Adipocyte (in vitro differentiated cells): Measurements from ENCODE around the gene RSBN1L.
"Not testable (repeated sequence)": the region's sequence is repeated elsewhere in the genome, so short reads cannot be mapped to it uniquely, and the experiment has no call there.

ENCODE experiments used
- DNase-seq: peaks from one replicate; pipeline ENCODE4 v3.0.0-alpha.2; 2015; ENCODE audit warnings: low read depth
- H3K27me3 ChIP-seq: replicated peaks from 2 replicates; pipeline ENCODE4 v1.7.0; 2013; ENCODE audit warnings: mild to moderate bottlenecking, low read length, moderate library complexity; ENCODE audit not compliant: control insufficient read depth, insufficient read depth
- H3K36me3 ChIP-seq: 2 replicates; pipeline ENCODE4 v1.7.0; 2013; ENCODE audit warnings: low read length, mild to moderate bottlenecking, moderate library complexity; ENCODE audit not compliant: control insufficient read depth, insufficient read depth, severe bottlenecking
- H3K4me1 ChIP-seq: 2 replicates; pipeline ENCODE4 v1.7.0; 2013; ENCODE audit warnings: mild to moderate bottlenecking, low read length, moderate library complexity; ENCODE audit not compliant: control insufficient read depth, insufficient read depth
- H3K4me3 ChIP-seq: 2 replicates; pipeline ENCODE4 v1.7.0; 2013; ENCODE audit warnings: mild to moderate bottlenecking, low read length, moderate library complexity
- H3K9ac ChIP-seq: 2 replicates; pipeline ENCODE4 v1.7.0; 2013; ENCODE audit warnings: mild to moderate bottlenecking, low read length, moderate library complexity
- H3K9me3 ChIP-seq: 2 replicates; pipeline ENCODE4 v1.7.0; 2013; ENCODE audit warnings: mild to moderate bottlenecking, low read length, moderate library complexity; ENCODE audit not compliant: control insufficient read depth

The RSBN1L gene

DNA sequence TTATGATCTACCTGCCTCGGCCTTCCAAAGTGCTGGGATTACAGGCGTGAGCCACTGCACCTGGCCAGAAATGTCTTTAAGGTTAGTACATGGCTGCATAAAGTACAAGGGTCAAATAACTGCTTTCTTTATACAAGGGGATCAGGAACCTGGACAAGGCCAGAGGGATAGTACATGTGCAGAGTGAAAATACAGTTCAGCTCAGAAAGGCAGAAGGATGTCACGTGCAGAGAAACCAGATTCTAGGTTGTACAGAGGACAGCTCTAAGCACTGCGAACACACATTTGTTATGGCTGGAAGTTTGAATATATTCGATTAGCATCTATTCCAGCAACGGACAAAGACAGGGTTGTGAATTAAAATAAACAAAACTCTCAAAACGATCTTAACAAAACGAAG is 6.0 kb upstream of the RSBN1L start:
- H3K9ac ChIP-seq = no peak overlapping the region
- H3K27me3 ChIP-seq = no peaks in the 10 kb centered on the region
- no peaks in the 10 kb centered on the region for H3K9me3 ChIP-seq
- peaks cover 30% of the 10 kb centered on the region for H3K4me1 ChIP-seq
- H3K4me3 ChIP-seq = no peak overlapping the region
- H3K36me3 ChIP-seq = no peaks in the 10 kb centered on the region
- no peak for DNase-seq

GRCh38 chr7:77691892-77692491 is 4.3 kb upstream of the RSBN1L start:
- no peaks in the 10 kb centered on the region for H3K9me3 ChIP-seq
- H3K9ac ChIP-seq = no peak overlapping the region
- peaks cover 16% of the 10 kb centered on the region for H3K4me1 ChIP-seq
- H3K4me3 ChIP-seq = no peak overlapping the region
- DNase-seq = no peak
- no peaks in the 10 kb centered on the region for H3K27me3 ChIP-seq
- no peaks in the 10 kb centered on the region for H3K36me3 ChIP-seq

- Histone ChIP-seq H3K36me3 (no peaks in the 10 kb centered on the region), H3K9me3 (no peaks in the 10 kb centered on the region), H3K4me1 (peaks cover 20% of the 10 kb centered on the region), H3K27me3 (no peaks in the 10 kb centered on the region), H3K4me3 (peak overlapping the region; percentile 66), H3K9ac (no peak overlapping the region)
- DNase-seq = no peak
Observed at GRCh38 chr7:77693830-77694583, 2.3 kb upstream of the RSBN1L start.

DNA sequence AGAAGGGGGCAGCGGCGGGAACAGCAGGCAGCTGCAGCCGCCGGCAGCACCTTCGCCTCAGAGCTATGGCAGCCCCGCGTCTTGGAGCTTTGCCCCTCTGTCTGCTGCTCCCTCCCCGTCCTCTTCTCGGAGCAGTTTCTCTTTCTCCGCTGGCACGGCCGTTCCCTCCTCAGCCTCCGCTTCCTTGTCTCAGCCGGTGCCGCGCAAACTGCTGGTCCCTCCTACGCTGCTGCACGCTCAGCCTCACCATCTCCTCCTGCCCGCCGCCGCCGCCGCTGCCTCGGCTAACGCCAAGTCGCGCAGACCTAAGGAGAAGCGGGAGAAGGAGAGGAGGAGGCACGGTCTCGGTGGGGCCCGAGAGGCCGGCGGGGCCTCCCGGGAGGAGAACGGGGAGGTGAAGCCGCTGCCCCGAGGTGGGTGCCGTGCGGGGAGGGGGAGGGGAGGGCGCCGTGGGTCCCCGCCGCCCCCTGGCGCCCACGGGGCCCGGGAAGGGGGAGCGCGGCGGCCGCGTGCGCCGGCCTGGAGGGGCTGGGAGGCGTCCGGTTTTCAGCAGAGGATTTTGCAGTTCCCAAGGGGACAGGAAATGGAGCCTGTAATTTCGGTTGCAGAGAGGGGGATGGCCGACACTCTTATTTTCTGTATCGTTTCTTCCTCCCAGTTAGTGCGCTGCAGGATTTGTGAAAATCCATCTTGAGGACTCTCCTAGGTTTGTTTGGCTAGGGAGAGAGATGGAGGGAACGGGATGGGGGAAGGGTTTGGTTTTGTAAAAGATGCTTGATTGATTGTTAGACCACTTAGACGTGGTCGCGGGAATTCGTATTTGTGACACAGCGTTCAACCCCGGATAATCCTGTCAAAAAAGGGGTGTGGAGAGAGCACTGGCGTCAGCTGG is 630 bp downstream of the RSBN1L start:
- H3K27me3 ChIP-seq = no peaks in the 10 kb centered on the region
- H3K4me1 ChIP-seq = peaks cover 28% of the 10 kb centered on the region
- H3K9ac ChIP-seq = peak overlapping the region; percentile 99
- peak; percentile 79 for DNase-seq
- peak overlapping the region; percentile 96 for H3K4me3 ChIP-seq
- no peaks in the 10 kb centered on the region for H3K9me3 ChIP-seq
- no peaks in the 10 kb centered on the region for H3K36me3 ChIP-seq

- H3K27me3 ChIP-seq = no peaks in the 10 kb centered on the region
- H3K36me3 ChIP-seq = no peaks in the 10 kb centered on the region
- DNase-seq = peak; percentile 77
Observed at GRCh38 chr7:77697535-77697831, 1.2 kb downstream of the RSBN1L start.

DNA sequence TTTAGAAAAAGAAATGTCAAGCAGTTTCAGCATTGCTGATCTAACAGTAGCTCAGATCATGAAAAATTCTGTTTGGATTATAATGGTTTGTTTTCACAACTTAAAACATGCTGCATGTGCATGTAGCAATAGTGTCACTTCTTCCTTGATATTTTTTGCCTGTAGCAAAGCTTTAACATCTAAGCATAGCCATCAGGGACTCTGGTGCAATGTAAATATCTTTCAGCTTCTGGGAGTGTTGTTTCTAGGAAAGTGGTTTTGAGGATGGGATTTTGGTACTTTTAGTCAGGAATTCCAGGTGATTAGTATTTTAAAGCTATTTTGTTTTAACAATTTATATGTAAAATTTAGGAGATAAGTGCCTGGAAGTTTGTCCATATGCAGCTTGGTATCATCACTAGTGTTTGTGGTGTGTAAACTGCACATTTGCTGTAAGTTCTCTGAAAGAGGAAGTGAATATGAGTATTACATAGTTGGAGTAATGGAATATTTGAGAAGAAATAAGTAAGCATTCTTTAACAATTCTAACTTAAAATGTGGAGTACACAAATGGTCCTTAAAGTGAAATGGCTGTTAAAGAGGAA is 1.9 kb downstream of the RSBN1L start:
- H3K4me3 ChIP-seq = peak overlapping the region; percentile 96
- H3K9me3 ChIP-seq = no peaks in the 10 kb centered on the region
- H3K36me3 ChIP-seq = no peaks in the 10 kb centered on the region
- H3K27me3 ChIP-seq = no peaks in the 10 kb centered on the region
- peak; percentile 32 for DNase-seq
- H3K9ac ChIP-seq = peak overlapping the region; percentile 99
- peaks cover 31% of the 10 kb centered on the region for H3K4me1 ChIP-seq

More at GRCh38 chr7:77697535-77697831, 1.2 kb downstream of the RSBN1L start:
- H3K4me3 ChIP-seq = peak overlapping the region; percentile 96
- H3K9ac ChIP-seq = peak overlapping the region; percentile 99
- H3K4me1 ChIP-seq = peaks cover 31% of the 10 kb centered on the region
- no peaks in the 10 kb centered on the region for H3K9me3 ChIP-seq

DNA sequence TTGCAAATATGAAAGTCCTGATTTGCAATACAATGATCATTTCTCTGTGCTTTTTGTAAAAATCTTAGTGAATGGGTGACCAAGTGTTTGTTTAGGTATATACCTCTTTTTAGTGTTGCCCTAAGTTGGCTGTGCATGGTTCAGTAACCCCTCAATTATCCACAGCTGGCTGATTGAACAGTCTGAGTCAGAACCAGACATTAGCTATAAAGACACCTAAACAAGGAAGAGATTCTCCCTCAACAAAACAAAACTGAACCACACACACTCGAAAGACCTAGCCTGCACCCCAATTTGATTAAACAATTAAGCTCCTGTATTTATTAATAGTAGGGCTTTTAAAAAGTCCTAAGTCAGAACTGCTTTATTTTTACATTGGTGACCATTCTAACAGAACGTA is 2.8 kb downstream of the RSBN1L start:
- DNase-seq = no peak
- Histone ChIP-seq H3K4me1 (peaks cover 24% of the 10 kb centered on the region), H3K9me3 (no peaks in the 10 kb centered on the region), H3K36me3 (no peaks in the 10 kb centered on the region), H3K9ac (peak overlapping the region; percentile 99), H3K27me3 (no peaks in the 10 kb centered on the region), H3K4me3 (peak overlapping the region; percentile 96)

- no peaks in the 10 kb centered on the region for H3K27me3 ChIP-seq
- no peak overlapping the region for H3K4me3 ChIP-seq
- H3K4me1 ChIP-seq = peaks cover 24% of the 10 kb centered on the region
- H3K9me3 ChIP-seq = no peaks in the 10 kb centered on the region
- H3K36me3 ChIP-seq = peaks cover 7% of the 10 kb centered on the region
- no peak overlapping the region for H3K9ac ChIP-seq
- DNase-seq = no peak
Observed at GRCh38 chr7:77702513-77702912, 6.3 kb downstream of the RSBN1L start.

DNA sequence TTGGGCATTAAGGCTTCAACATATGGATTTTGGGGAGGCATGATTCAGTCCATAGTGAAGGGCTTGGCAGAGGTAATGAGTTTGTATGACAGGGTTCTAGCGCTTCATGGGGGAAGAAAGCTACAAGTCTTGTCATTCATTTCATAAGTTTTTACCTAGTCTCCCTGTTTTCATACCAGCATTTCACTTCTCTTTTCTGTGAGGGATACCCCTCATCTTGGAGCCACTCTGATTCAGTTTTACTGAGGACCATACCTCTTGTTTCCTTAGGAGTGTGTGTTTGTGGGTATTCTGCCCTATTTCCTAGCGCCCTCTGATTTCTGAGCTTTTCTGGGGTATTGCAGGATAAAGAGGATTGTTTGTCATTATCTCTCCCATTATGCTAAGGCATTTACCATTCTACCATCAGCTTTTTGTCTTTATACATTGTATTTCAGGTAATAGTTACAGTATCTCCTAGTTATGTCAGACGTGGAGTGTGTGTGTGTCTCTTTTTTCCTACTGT is 6.8 kb downstream of the RSBN1L start:
- Histone ChIP-seq H3K9ac (no peak overlapping the region), H3K9me3 (no peaks in the 10 kb centered on the region), H3K36me3 (peaks cover 7% of the 10 kb centered on the region), H3K4me3 (no peak overlapping the region), H3K27me3 (no peaks in the 10 kb centered on the region), H3K4me1 (peaks cover 20% of the 10 kb centered on the region)
- no peak for DNase-seq

GRCh38 chr7:77703669-77704068 is 7.4 kb downstream of the RSBN1L start:
- not testable (repeated sequence) for H3K9me3 ChIP-seq, H3K9ac ChIP-seq, H3K27me3 ChIP-seq, DNase-seq, H3K4me3 ChIP-seq, H3K36me3 ChIP-seq
- H3K4me1 ChIP-seq = peaks cover 14% of the 10 kb centered on the region

GRCh38 chr7:77707504-77707992 is 11.3 kb downstream of the RSBN1L start:
- Histone ChIP-seq H3K4me3 (no peak overlapping the region), H3K9ac (no peak overlapping the region), H3K27me3 (no peaks in the 10 kb centered on the region), H3K4me1 (no peaks in the 10 kb centered on the region), H3K36me3 (peaks cover 7% of the 10 kb centered on the region), H3K9me3 (no peaks in the 10 kb centered on the region)
- no peak for DNase-seq
